Activated CD4-positive, alpha-beta memory T cell treated with anti-CD3 and anti-CD28 coated beads, Interleukin-2, amount 10 ng/mL, durations not matched to agents 7 days and 5 days (primary cell): ENCODE data around the gene RNF183. TPM values are rescaled to one million over a fixed set of nuclear protein-coding genes. Genes with fewer than 3 reads are reported as not detected.
"Not testable (repeated sequence)": the region's sequence is repeated elsewhere in the genome, so short reads cannot be mapped to it uniquely, and the experiment has no call there.

Source experiments
- CTCF ChIA-PET: fragments of 350-600 bp; sonication (Branson Sonifier 250); formaldehyde crosslinking; loops from one replicate; lab custom pipeline; 2021; ENCODE audit warnings: antibody characterized with exemption, inconsistent platforms; lab: Charles Lee
- POLR2A ChIA-PET: fragments of 350-600 bp; sonication (Branson Sonifier 250); formaldehyde crosslinking; loops from one replicate; lab custom pipeline; 2021; ENCODE audit warnings: antibody characterized with exemption; lab: Charles Lee
- DNase-seq: peaks from one replicate; pipeline ENCODE4 v3.0.0-alpha.2; 2020
- H3K27ac Mint-ChIP-seq: one replicate; pipeline ENCODE4 v1.8.0; 2021; ENCODE audit warnings: mild to moderate bottlenecking, mixed read lengths
- H3K27me3 Mint-ChIP-seq: one replicate; pipeline ENCODE4 v1.8.0; 2021; ENCODE audit warnings: mixed read lengths
- H3K36me3 Mint-ChIP-seq: one replicate; pipeline ENCODE4 v1.8.0; 2021; ENCODE audit warnings: low read depth, mixed read lengths
- H3K4me1 Mint-ChIP-seq: one replicate; pipeline ENCODE4 v1.8.0; 2021; ENCODE audit warnings: mixed read lengths
- H3K4me3 Mint-ChIP-seq: one replicate; pipeline ENCODE4 v1.8.0; 2021; ENCODE audit warnings: mild to moderate bottlenecking, mixed read lengths
- H3K9me3 Mint-ChIP-seq: one replicate; pipeline ENCODE4 v1.8.0; 2021; ENCODE audit warnings: mixed read lengths
- total RNA-seq, 2 experiments: library from RNA; stranded (reverse); gene quantifications; one replicate each; pipeline ENCODE4 v1.2.3, GENCODE V29; 2021

RNF183 gene
- total RNA-seq, 2 experiments from 2014 or later = 0.23 to 0.40 TPM

DNA sequence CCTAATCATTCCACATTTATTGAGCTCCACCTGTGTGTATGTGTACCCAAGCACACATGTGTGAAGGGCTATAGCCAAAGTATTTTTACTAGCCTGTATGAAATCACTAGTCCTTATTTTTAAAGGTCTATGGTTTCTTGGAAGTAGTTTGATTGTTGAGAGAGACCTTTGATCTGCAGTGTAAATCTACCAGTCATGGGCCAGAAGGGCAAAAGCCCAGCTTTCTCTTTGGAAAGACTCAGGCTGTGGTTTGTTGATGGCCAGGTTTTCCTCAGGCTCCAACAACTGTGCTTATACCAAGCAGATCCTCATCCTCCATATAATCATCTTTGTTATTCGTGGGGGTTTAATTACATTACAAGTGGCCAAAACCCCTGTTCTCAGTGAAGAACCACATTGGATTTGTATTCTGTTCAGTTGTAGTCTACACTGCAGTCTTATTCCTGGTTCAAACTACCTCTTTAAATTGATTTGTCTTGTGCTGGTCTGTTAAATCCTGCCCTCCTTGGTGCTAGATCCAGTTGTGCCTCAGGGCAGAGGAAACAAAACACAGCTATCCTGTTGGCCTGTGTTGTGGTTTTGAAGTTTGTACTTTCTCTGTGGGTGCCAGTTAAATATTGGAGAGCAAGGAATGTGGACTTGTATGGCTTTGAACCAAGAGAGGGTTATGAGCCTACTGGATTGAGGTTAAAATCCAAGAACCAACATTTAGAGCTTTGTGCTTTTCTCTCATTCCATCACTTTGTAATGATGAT lies 41.1 kb downstream of the RNF183 start:
- H3K4me3 Mint-ChIP-seq = no peak overlapping the region
- no peaks in the 10 kb centered on the region for H3K9me3 Mint-ChIP-seq
- DNase-seq = no peak
- H3K4me1 Mint-ChIP-seq = peaks cover 3% of the 10 kb centered on the region
- no peak overlapping the region for H3K27ac Mint-ChIP-seq
- CTCF ChIA-PET = interaction anchor here (1.6 to 3.0 kb wide), 2 partner anchors 11 to 13 kb away, joined by 3 to 13 read pairs; partner anchors contain the start of genes CDC26 and PRPF4
- POLR2A ChIA-PET = no interaction called here
- peaks cover 29% of the 10 kb centered on the region for H3K36me3 Mint-ChIP-seq
- no peaks in the 10 kb centered on the region for H3K27me3 Mint-ChIP-seq

DNA sequence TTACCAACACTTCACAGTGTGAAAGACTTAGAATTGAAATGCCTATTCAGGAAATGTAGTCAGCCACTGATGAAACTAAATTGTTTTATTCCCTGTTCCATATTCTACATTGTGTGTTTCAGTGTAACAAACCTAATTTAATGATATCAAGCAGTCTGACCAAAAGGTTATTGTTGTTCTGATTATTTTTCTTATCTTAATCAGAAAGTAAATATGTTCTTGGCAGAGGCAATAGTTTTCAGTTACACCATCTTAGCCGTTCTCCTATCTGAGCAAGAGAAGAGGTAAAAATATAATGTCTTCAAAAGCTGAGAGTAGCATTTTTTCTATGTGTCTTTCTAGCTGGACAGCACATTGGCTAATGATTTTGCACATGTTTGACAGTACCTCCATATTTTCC lies 44.9 kb downstream of the RNF183 start:
- H3K9me3 Mint-ChIP-seq = no peaks in the 10 kb centered on the region
- CTCF ChIA-PET = interaction anchor here (0.6 kb wide), 1 partner anchor 10 kb away, joined by 5 read pairs; no protein-coding TSS in a partner anchor

DNA sequence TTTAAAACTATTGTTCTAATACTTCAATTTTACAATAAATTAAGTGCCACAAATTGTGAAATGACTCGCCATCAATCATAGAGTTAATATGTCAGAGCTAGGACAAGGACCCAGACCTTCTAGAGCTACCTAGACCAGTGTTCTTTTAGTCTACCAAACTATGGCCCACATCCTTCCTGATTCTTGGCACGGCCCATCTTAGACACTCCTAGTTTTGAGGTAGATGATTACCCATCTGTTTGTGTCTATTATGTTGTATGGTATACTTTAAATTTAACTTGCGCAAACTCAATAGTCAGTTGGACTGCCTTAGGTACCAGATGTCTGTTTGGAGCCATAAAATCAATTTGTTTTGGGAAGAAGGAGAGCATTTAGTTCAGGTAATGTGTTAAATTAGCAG lies 45.3 kb downstream of the RNF183 start:
- ChIA-PET CTCF (interaction anchor here (0.6 kb wide), 1 partner anchor 9 kb away, joined by 5 read pairs; no protein-coding TSS in a partner anchor), POLR2A (no interaction called here)
- Mint-ChIP-seq H3K27me3 (no peaks in the 10 kb centered on the region), H3K4me3 (no peak overlapping the region), H3K27ac (no peak overlapping the region), H3K9me3 (no peaks in the 10 kb centered on the region), H3K4me1 (peaks cover 3% of the 10 kb centered on the region), H3K36me3 (peaks cover 23% of the 10 kb centered on the region)
- no peak for DNase-seq

More for the DNA sequence above, 44.9 kb downstream of the RNF183 start:
- DNase-seq = no peak
- Mint-ChIP-seq H3K27ac (no peak overlapping the region), H3K27me3 (no peaks in the 10 kb centered on the region), H3K36me3 (peaks cover 23% of the 10 kb centered on the region), H3K4me3 (no peak overlapping the region), H3K4me1 (peaks cover 3% of the 10 kb centered on the region)
- POLR2A ChIA-PET = no interaction called here

DNA sequence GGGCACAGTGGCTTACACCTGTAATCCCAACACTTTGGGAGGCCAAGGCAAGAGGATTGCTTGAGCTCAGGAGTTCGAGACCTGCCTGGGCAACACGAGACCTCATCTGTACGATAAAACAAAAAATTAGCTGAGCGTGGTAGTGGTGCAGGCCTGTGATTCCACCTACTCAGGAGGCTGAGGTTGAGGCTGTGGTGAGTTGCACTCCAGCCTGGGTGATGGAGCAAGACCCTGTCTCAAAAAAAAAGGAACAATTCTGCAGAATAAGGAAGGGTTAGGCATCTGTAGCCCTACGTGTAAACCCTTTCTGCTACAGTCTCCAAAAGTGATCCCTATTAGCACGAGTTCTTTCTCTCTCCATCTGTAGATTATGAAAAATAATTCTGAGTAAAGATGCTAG lies 47.7 kb downstream of the RNF183 start:
- Mint-ChIP-seq H3K4me3 (no peak overlapping the region), H3K27ac (no peak overlapping the region), H3K4me1 (peaks cover 3% of the 10 kb centered on the region), H3K27me3 (no peaks in the 10 kb centered on the region), H3K36me3 (peaks cover 19% of the 10 kb centered on the region), H3K9me3 (peaks cover 4% of the 10 kb centered on the region)
- POLR2A ChIA-PET = no interaction called here
- CTCF ChIA-PET = interaction anchor here (1.9 kb wide), 1 partner anchor 12 kb away, joined by 3 read pairs; no protein-coding TSS in a partner anchor
- DNase-seq = no peak

DNA sequence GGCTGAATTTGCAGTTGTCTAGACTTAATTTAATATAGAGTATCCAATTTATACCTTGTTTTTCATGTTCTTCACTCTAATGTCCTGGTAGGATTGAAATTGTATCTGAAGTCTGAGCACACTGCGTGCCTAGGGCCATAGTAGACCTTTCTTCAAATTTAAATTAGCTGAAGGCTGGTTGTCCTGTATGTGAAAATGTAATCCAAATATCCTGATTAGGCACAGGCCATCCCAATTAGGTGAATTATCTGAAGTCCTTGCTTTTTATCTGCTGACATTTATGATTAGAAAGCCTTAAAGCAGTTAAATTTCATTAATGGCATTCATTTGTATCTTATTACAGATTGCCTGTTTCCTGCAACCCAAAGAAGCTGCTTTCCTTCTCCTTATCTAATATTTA lies 48.2 kb downstream of the RNF183 start:
- no peak for DNase-seq
- no peak overlapping the region for H3K27ac Mint-ChIP-seq
- peaks cover 4% of the 10 kb centered on the region for H3K9me3 Mint-ChIP-seq
- H3K4me1 Mint-ChIP-seq = peaks cover 3% of the 10 kb centered on the region
- H3K4me3 Mint-ChIP-seq = no peak overlapping the region
- ChIA-PET POLR2A (no interaction called here), CTCF (interaction anchor here (1.9 kb wide), 1 partner anchor 12 kb away, joined by 3 read pairs; no protein-coding TSS in a partner anchor)
- H3K27me3 Mint-ChIP-seq = no peaks in the 10 kb centered on the region
- H3K36me3 Mint-ChIP-seq = peaks cover 14% of the 10 kb centered on the region

DNA sequence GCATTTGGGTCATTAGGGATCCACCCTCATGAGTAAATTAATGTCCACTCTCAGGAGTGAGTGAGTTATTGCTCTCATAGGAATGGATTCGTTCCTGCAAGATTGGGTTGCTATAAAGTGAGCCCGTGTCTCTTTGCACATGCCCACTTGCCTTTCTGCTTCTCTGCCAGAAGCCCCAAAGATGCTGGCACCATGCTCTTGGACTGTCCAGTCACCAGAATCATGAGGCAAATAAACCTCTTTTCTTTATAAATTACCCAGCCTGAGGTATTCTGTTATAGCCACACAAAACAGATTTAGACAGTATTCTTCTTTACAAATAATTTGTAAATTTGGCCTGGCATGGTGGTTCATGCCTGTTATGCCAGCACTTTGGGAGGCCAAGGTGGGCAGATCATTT lies 52.4 kb downstream of the RNF183 start:
- ChIA-PET CTCF (no interaction called here), POLR2A (no interaction called here)
- Mint-ChIP-seq H3K4me1 (no peaks in the 10 kb centered on the region), H3K27me3 (no peaks in the 10 kb centered on the region), H3K4me3 (no peak overlapping the region), H3K9me3 (peaks cover 7% of the 10 kb centered on the region), H3K27ac (no peak overlapping the region), H3K36me3 (peaks cover 7% of the 10 kb centered on the region)
- DNase-seq = no peak

DNA sequence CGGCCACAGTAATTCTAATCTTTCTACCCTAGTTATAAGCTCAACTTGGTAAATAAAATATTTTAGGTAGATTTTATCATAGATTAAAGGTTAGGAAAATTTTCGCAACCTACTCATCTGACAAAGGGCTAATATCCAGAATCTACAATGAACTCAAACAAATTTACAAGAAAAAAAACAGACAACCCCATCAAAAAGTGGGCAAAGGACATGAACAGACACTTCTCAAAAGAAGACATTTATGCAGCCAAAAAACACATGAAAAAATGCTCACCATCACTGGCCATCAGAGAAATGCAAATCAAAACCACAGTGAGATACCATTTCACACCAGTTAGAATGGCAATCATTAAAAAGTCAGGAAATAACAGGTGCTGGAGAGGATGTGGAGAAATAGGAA lies 53.5 kb downstream of the RNF183 start:
- POLR2A ChIA-PET, H3K4me3 Mint-ChIP-seq, H3K27ac Mint-ChIP-seq: not testable (repeated sequence)

DNA sequence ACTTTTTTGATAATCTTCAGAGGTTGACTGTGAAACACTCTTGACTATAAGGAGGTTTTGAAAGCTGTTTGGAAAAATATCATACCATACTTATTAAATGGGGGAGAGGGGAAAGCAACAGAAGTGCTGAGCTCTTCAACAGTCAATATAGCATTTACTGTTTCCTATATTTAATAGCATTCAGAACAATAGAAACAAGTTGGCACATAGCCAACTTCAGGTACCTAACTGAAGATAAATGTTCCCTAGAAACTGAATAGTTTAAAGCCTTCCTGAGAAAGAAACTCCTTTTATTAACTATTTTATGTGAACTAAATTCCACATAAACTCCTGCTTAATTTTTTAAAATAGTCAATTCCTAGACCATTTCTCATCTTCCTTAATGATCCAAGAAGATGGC lies 55.5 kb downstream of the RNF183 start:
- no peak overlapping the region for H3K27ac Mint-ChIP-seq
- no peaks in the 10 kb centered on the region for H3K4me1 Mint-ChIP-seq
- DNase-seq = no peak
- no peaks in the 10 kb centered on the region for H3K27me3 Mint-ChIP-seq
- CTCF ChIA-PET = no interaction called here
- H3K4me3 Mint-ChIP-seq = no peak overlapping the region
- H3K9me3 Mint-ChIP-seq = peaks cover 7% of the 10 kb centered on the region
- H3K36me3 Mint-ChIP-seq = peaks cover 7% of the 10 kb centered on the region
- POLR2A ChIA-PET = no interaction called here

More for the DNA sequence above, 53.5 kb downstream of the RNF183 start:
- H3K9me3 Mint-ChIP-seq, H3K27me3 Mint-ChIP-seq, DNase-seq, H3K36me3 Mint-ChIP-seq, CTCF ChIA-PET, H3K4me1 Mint-ChIP-seq: not testable (repeated sequence)

Other genes with a start within 250 kb of the RNF183 start
- gene ZFP37, start 246.7 kb downstream of the RNF183 start, total RNA-seq = under 1 TPM; 0.78 to 0.81 TPM
- 1 to 10 TPM; 3.6 TPM for gene SLC31A2, start 152.4 kb downstream of the RNF183 start, total RNA-seq
- 10 to 100 TPM; 34.9 to 38.2 TPM for gene FKBP15, start 82.1 kb downstream of the RNF183 start, total RNA-seq
- gene SLC31A1, start 81.8 kb downstream of the RNF183 start, total RNA-seq = 10 to 100 TPM in 1 of 2 experiments, 1 to 10 TPM in 1; 9.2 to 10.0 TPM
- gene CDC26, start 27.8 kb downstream of the RNF183 start, total RNA-seq = 10 to 100 TPM; 34.3 to 38.5 TPM
- 10 to 100 TPM; 27.7 to 28.2 TPM for gene PRPF4, start 27.7 kb downstream of the RNF183 start, total RNA-seq
- 1 to 10 TPM in 1 of 2 experiments, under 1 TPM in 1; 0.85 to 1.4 TPM for gene WDR31, start 36.9 kb upstream of the RNF183 start, total RNA-seq
- 1 to 10 TPM; 7.1 to 7.3 TPM for gene BSPRY, start 46.2 kb upstream of the RNF183 start, total RNA-seq
- 10 to 100 TPM; 16.1 to 16.5 TPM for gene HDHD3, start 73.6 kb upstream of the RNF183 start, total RNA-seq
- gene ALAD, start 97.9 kb upstream of the RNF183 start, total RNA-seq = 10 to 100 TPM; 25.1 to 29.0 TPM
- gene POLE3, start 107.3 kb upstream of the RNF183 start, total RNA-seq = 10 to 100 TPM; 52.5 to 55.8 TPM
- under 1 TPM; 0.40 TPM for gene C9orf43, start 107.4 kb upstream of the RNF183 start, total RNA-seq
- gene RGS3, start 160.4 kb upstream of the RNF183 start, total RNA-seq = 10 to 100 TPM; 22.7 to 24.0 TPM